ENCODE measurements around the gene USP31.

The USP31 gene

DNA sequence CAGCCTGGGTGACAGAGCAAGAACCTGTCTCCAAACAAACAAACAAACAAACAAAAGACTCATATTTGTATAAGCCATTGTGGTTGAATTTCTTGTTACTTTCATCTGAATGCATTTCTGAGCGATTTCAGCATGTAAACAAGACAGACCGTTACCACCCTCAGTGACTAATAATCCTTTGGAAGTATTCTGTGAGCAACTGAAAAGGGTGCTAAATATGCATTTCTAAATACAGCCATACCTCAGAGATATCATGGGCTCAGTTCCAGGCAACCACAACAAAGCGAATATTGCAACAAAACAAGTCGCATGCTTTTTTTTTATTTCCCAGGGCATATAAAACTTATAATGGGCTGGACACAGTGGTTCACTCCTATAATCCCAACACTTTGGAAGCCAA is 109.0 kb downstream of the USP31 start:
- intact Hi-C loops (cut with DNase I; ENCODE audit: low total_unique reads): no loop called here
- H3K27me3 ChIP-seq: no peaks in the 10 kb centered on the region
- no peak overlapping the region for H3K27ac ChIP-seq
- no peak overlapping the region for H3K4me3 ChIP-seq
- no peaks in the 10 kb centered on the region for H3K4me1 ChIP-seq
- no peak for DNase-seq
- H3K9me3 ChIP-seq: peaks cover 0 to 6% (median 0%) of the 10 kb centered on the region in 3 donors
- H3K36me3 ChIP-seq: no peaks in the 10 kb centered on the region
- TF ChIP-seq, protein P1, sequence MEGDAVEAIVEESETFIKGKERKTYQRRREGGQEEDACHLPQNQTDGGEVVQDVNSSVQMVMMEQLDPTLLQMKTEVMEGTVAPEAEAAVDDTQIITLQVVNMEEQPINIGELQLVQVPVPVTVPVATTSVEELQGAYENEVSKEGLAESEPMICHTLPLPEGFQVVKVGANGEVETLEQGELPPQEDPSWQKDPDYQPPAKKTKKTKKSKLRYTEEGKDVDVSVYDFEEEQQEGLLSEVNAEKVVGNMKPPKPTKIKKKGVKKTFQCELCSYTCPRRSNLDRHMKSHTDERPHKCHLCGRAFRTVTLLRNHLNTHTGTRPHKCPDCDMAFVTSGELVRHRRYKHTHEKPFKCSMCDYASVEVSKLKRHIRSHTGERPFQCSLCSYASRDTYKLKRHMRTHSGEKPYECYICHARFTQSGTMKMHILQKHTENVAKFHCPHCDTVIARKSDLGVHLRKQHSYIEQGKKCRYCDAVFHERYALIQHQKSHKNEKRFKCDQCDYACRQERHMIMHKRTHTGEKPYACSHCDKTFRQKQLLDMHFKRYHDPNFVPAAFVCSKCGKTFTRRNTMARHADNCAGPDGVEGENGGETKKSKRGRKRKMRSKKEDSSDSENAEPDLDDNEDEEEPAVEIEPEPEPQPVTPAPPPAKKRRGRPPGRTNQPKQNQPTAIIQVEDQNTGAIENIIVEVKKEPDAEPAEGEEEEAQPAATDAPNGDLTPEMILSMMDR (IDR thresholded peaks at IDR 0.05): no peak

DNA sequence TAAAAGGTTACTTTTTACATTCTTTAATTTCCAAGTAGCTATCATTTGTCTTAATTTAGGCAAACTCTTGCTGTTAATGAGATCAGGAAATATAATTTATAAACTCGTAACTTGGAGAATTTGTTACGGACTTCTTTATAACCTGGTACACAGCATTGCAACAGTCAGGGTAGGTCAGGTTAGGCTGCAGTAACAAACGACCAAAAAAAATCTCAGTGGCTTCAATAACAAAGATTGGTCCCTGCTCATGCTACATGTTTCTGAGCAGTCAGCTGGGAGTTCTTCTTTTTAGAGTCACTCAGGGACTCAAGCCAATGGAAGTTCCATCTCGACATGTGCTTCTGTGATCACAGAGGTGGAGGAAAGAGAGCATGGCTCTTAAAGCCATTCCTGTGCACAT is 110.1 kb downstream of the USP31 start:
- intact Hi-C loops (cut with DNase I; ENCODE audit: low total_unique reads): no loop called here
- H3K4me1 ChIP-seq: no peaks in the 10 kb centered on the region
- H3K4me3 ChIP-seq: no peak overlapping the region
- no peaks in the 10 kb centered on the region for H3K27me3 ChIP-seq
- peaks cover 0 to 5% (median 0%) of the 10 kb centered on the region in 3 donors for H3K9me3 ChIP-seq
- no peak for DNase-seq
- TF ChIP-seq, protein P1 (IDR thresholded peaks at IDR 0.05): no peak
- no peak overlapping the region for H3K27ac ChIP-seq
- no peaks in the 10 kb centered on the region for H3K36me3 ChIP-seq

DNA sequence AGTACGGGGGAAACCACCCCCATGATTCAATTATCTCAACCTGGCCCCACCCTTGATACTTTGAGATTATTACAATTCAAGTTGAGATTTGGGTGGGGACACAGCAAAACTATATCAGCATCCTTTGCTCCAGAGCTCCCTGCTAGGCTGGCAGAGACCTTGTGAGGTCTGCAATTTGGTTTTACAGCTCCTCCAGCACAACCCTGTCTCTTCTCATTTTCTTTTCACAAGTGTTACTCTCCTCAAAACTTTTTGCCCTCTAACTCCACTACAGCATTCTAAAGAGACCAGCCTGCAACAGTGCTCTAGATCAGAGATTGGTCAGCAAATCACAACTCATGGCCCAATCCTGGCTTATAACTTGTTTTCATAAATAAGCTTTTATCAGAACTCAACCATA is 114.0 kb downstream of the USP31 start:
- TF ChIP-seq, protein P1 (IDR thresholded peaks at IDR 0.05): no peak

DNA sequence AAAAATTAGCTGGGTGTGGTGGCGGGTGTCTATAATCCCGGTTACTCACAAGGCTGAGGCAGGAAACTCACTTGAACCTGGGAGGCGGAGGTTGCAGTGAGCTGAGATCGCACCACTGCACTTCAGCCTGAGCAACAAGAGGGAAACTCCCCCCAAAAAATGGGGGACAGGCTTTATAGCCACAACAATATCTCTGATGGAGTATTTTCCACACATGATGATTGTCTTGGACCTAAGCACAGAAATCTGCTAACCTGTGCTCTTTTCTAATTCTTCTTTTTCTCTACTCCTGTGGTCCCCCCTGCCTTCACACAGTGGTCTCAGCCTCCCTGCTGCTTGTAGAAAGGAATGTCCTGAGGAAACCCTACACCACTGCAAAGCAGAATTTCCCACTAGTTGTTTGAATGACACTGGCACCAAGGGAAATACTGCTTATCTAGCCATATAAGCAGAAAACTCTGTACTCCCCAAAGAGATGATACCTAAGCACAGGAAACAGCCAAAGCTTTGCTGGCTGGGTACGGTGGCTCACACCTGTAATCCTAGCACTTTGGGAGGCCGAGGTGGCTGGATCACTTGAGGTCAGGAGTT is 117.6 kb downstream of the USP31 start:
- H3K27ac ChIP-seq: no peak overlapping the region
- H3K4me3 ChIP-seq: no peak overlapping the region
- H3K27me3 ChIP-seq: peaks cover 0 to 4% of the 10 kb centered on the region in 2 donors
- H3K36me3 ChIP-seq: no peaks in the 10 kb centered on the region
- DNase-seq: no peak
- H3K4me1 ChIP-seq: no peaks in the 10 kb centered on the region
- intact Hi-C loops (cut with DNase I; ENCODE audit: low total_unique reads): no loop called here
- peaks cover 0 to 14% (median 14%) of the 10 kb centered on the region in 3 donors for H3K9me3 ChIP-seq
- TF ChIP-seq, protein P1 (IDR thresholded peaks at IDR 0.05): no peak

More for the DNA sequence above, 114.0 kb downstream of the USP31 start:
- H3K36me3 ChIP-seq: no peaks in the 10 kb centered on the region
- DNase-seq: no peak
- no peak overlapping the region for H3K27ac ChIP-seq
- peaks cover 0 to 14% (median 14%) of the 10 kb centered on the region in 3 donors for H3K9me3 ChIP-seq
- peaks cover 0 to 4% of the 10 kb centered on the region in 2 donors for H3K27me3 ChIP-seq
- no peak overlapping the region for H3K4me3 ChIP-seq
- H3K4me1 ChIP-seq: no peaks in the 10 kb centered on the region
- intact Hi-C loops (cut with DNase I; ENCODE audit: low total_unique reads): no loop called here

DNA sequence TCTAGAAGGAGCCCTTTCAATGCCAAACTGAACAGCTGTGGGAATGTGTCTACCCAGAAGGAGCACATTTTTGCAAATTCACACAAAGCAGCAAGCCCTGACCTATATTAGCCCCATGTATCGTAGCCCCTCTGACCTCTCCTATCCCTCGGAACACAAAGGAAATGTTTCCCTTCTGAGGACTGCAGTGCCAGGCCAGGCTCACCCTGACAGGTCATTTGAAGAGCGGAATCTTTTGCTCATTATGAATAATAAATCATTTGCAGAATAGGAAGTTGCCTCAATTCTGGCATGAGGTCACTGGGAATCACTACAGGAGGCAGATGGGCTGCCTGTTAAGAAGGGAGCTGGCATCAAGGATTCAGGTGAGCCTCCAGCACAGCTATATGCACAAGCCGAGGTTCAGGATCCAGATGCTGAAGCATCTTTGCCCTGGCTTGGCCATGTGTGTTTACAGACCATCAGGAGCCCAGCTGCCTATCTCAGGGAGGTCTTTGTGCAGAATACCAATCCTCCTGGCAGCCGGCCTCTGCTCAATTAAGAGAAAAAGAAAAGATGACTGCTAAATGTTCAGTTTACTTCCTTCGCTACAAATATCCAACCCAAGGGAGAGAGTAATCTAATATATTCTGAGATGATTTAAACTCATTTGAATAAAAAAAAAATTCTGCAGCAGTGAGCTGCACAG is 119.4 kb downstream of the USP31 start:
- Histone ChIP-seq H3K27ac (no peak overlapping the region), H3K4me1 (no peaks in the 10 kb centered on the region), H3K4me3 (no peak overlapping the region), H3K36me3 (no peaks in the 10 kb centered on the region), H3K9me3 (peaks cover 0 to 14% (median 14%) of the 10 kb centered on the region in 3 donors), H3K27me3 (peaks cover 0 to 4% of the 10 kb centered on the region in 2 donors)
- intact Hi-C loops (cut with DNase I; ENCODE audit: low total_unique reads): no loop called here
- TF ChIP-seq, protein P1 (IDR thresholded peaks at IDR 0.05): no peak
- DNase-seq: no peak
